Right lobe of liver (tissue), 6 donors: Measurements from ENCODE around the gene SUPT5H. TPM values are rescaled to one million over a fixed set of nuclear protein-coding genes. Genes with fewer than 3 reads are reported as not detected.
"Not testable (repeated sequence)": the region's sequence is repeated elsewhere in the genome, so short reads cannot be mapped to it uniquely, and the experiment has no call there.

Experiments used
- ATAC-seq, 4 donors: fragments of 200-7000 bp; cut with Tn5 transposase; one replicate each; pipeline ENCODE4 v1.9.1; 2020; ENCODE audit warnings: mild to moderate bottlenecking in 4 of 4, moderate library complexity in 4 of 4
- DNase-seq, 3 donors: peaks; one replicate each; pipeline ENCODE4 v3.0.0-alpha.2; 2020
- H3K27ac ChIP-seq, 3 donors: fragments of 200-600 bp; one replicate each; pipeline ENCODE4 v1.8.0; 2022
- H3K27me3 ChIP-seq, 2 donors: fragments of 200-600 bp; one replicate each; pipeline ENCODE4 v1.8.0; 2022
- H3K36me3 ChIP-seq, 4 donors: fragments of 200-600 bp; sonication (generic) in 1 of 4; one replicate each; pipeline versions ENCODE4 v1.5.1 to v1.8.0; 2017 to 2022; ENCODE audit warnings: control low read depth in 1 of 4
- H3K4me1 ChIP-seq, 4 donors: fragments of 200-600 bp; sonication (generic) in 1 of 4; one replicate each; pipeline versions ENCODE4 v1.5.1 to v1.8.0; 2017 to 2022; ENCODE audit warnings: control low read depth in 1 of 4
- H3K4me3 ChIP-seq, 3 donors: fragments of 200-600 bp; one replicate each; pipeline ENCODE4 v1.8.0; 2022
- H3K9me3 ChIP-seq, 4 donors: fragments of 200-600 bp; sonication (generic) in 1 of 4; one replicate each; pipeline versions ENCODE4 v1.5.1 to v1.8.0; 2017 to 2022; ENCODE audit warnings: control low read depth in 1 of 4
- POLR2A ChIP-seq: fragments of 450-650 bp; IDR thresholded peaks from one replicate; pipeline ENCODE4 v1.6.1; 2017; ENCODE audit warnings: antibody characterized with exemption, mild to moderate bottlenecking
- WGBS: methylation state at CpG from one replicate; pipeline ENCODE4 v1.1.6; 2018; ENCODE audit warnings: low coverage, low lambda C conversion rate; ENCODE audit not compliant: insufficient coverage; ENCODE audit errors: missing lambda C conversion rate; 5-methylcytosine and 5-hydroxymethylcytosine counted together
- intact Hi-C, 2 donors: fragments of 100-400 bp; cut with DNase I; formaldehyde crosslinking; loops; one replicate each; pipeline versions ENCODE4 v1.11.2 to v1.14.1; 2022
- total RNA-seq, 6 experiments: library from RNA; depleted of rRNA in 2 of 6; stranded (reverse); fragments of >200 nt in 2 of 6; fragmentation: NEBNext Ultra II Directional in 3 of 6; extraction: Animal tissue kit (Norgen Biotek cat#: 25700) in 3 of 6; gene quantifications; one replicate each; pipeline versions ENCODE4 v1.1.0 to v1.2.4, GENCODE V29; 2016 to 2023
- TF ChIP-seq, protein P1 (sequence below), 4 donors: fragments of 200-600 bp in 3 of 4; fragments of 450-650 bp in 1 of 4; IDR thresholded peaks; one replicate each; pipeline versions ENCODE4 v1.5.1 to v1.8.0; 2016 to 2022; ENCODE audit warnings: antibody characterized with exemption in 4 of 4, mild to moderate bottlenecking in 2 of 4
- donor health status: DM: no; HTN: yes; CAD: no.
- donor health status: DM: no; HTN: no; CAD: no.
- donor health status: DM: no; HTN: no; CAD: no.
- donor health status: DM: no; HTN: yes; CAD: no.
- donor health status: DM: no; HTN: yes; CAD: no.

Gene SUPT5H
- total RNA-seq, 6 experiments from 2014 or later, result 42.3 to 60.8 (median 54.7) TPM

DNA sequence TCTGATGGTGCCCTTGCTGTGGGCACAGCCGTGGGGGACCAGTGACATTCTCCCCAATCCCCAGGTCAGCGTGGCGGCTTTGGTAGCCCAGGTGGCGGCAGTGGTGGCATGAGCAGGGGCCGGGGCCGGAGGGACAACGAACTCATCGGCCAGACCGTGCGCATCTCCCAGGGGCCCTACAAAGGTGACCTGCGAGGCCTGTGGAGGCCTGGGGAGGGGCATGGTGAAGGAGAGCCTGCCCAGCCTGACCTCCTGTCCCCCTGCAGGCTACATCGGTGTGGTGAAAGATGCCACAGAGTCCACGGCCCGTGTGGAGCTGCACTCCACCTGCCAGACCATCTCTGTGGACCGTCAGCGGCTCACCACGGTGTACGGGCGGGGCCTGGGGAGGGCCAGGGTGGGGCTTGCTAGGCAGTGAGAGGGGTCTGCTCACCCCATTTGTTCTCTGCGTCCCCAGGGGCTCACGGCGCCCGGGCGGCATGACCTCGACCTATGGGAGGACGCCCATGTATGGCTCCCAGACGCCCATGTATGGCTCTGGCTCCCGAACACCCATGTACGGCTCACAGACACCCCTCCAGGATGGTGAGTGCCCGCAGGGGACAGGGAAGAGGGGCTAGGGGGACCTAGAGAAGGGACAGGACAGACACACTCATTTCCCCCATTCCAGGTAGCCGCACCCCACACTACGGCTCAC, 27.5 kb downstream of the SUPT5H start:
- DNase-seq (no peak), ATAC-seq (no peak)
- WGBS, result no CpG with 5 or more reads among the region's 32 CpGs
- peaks cover 4 to 72% (median 36%) of the 10 kb centered on the region in 4 donors for H3K36me3 ChIP-seq
- TF ChIP-seq, protein P1, sequence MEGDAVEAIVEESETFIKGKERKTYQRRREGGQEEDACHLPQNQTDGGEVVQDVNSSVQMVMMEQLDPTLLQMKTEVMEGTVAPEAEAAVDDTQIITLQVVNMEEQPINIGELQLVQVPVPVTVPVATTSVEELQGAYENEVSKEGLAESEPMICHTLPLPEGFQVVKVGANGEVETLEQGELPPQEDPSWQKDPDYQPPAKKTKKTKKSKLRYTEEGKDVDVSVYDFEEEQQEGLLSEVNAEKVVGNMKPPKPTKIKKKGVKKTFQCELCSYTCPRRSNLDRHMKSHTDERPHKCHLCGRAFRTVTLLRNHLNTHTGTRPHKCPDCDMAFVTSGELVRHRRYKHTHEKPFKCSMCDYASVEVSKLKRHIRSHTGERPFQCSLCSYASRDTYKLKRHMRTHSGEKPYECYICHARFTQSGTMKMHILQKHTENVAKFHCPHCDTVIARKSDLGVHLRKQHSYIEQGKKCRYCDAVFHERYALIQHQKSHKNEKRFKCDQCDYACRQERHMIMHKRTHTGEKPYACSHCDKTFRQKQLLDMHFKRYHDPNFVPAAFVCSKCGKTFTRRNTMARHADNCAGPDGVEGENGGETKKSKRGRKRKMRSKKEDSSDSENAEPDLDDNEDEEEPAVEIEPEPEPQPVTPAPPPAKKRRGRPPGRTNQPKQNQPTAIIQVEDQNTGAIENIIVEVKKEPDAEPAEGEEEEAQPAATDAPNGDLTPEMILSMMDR (IDR thresholded peaks at IDR 0.05), result no peak
- TF ChIP-seq POLR2A, result no peak
- no peak overlapping the region for H3K4me3 ChIP-seq
- H3K27me3 ChIP-seq, result no peaks in the 10 kb centered on the region
- H3K27ac ChIP-seq, result no peak overlapping the region
- H3K9me3 ChIP-seq, result no peaks in the 10 kb centered on the region
- intact Hi-C loops, result loop anchor here in 1 of 2 donors (10.0 kb wide), 1 partner anchor 62 kb away; the partner anchor contains the start of gene EID2B
- no peaks in the 10 kb centered on the region for H3K4me1 ChIP-seq

DNA sequence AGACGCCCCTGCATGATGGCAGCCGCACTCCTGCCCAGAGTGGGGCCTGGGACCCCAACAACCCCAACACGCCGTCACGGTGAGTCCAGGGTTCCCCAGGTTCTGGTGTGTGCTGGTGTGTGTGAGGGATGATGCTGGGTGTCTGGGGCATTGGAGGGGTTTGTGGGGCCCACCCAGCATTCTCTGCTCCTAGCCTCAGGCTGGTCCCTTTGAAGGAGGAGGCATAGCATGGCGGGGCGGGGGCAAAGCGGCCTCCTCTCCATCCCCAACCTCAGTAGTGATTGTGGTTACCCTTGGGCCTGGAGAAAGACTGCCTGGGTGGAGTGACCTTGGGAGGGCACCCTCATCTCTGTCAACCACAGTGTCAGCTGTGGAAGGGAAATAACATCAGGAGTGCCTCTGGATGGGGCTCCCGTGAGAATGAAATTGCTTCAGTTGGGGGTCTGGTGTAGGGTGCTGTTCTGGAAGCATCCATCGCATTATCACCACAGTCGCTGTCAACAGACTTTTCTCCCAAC, 28.1 kb downstream of the SUPT5H start:
- intact Hi-C loops, result loop anchor here in 1 of 2 donors (10.0 kb wide), 1 partner anchor 61 kb away; the partner anchor contains the start of gene EID2B
- Histone ChIP-seq H3K36me3 (peaks cover 4 to 66% (median 33%) of the 10 kb centered on the region in 4 donors), H3K27ac (no peak overlapping the region), H3K4me3 (no peak overlapping the region), H3K27me3 (no peaks in the 10 kb centered on the region), H3K4me1 (no peaks in the 10 kb centered on the region), H3K9me3 (no peaks in the 10 kb centered on the region)
- no CpG with 5 or more reads among the region's 11 CpGs for WGBS
- TF ChIP-seq POLR2A, result no peak
- TF ChIP-seq, protein P1 (IDR thresholded peaks at IDR 0.05), result no peak
- ATAC-seq, result peak in 1 of 4 donors; percentile 14
- no peak for DNase-seq

DNA sequence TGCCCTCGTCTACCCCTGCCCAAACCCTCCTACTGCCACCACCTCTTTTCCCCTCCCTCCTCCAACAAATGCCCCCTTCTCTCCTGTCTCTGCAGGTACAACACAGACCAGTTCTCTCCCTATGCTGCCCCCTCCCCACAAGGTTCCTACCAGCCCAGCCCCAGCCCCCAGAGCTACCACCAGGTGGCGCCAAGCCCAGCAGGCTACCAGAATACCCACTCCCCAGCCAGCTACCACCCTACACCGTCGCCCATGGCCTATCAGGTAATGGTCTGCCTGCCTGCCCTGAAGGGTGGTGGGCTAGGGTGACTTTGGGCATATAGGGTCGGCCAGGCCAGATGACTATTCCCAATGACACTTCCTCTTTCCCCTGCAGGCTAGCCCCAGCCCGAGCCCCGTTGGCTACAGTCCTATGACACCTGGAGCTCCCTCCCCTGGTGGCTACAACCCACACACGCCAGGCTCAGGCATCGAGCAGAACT, 28.8 kb downstream of the SUPT5H start:
- Histone ChIP-seq H3K27me3 (no peaks in the 10 kb centered on the region), H3K36me3 (peaks cover 4 to 60% (median 30%) of the 10 kb centered on the region in 4 donors), H3K4me1 (no peaks in the 10 kb centered on the region), H3K4me3 (no peak overlapping the region), H3K27ac (no peak overlapping the region), H3K9me3 (no peaks in the 10 kb centered on the region)
- ATAC-seq (peak; percentile 52 to 68 (median 64)), DNase-seq (peak in 2 of 3 donors; percentile 52 to 67)
- intact Hi-C loops, result loop anchor here in 1 of 2 donors (10.0 kb wide), 1 partner anchor 61 kb away; the partner anchor contains the start of gene EID2B
- 18% methylated on average over 4 of the region's 9 CpGs for WGBS
- TF ChIP-seq, protein P1 (IDR thresholded peaks at IDR 0.05), result peak; percentile 58 to 61 (median 59)
- no peak for TF ChIP-seq POLR2A

DNA sequence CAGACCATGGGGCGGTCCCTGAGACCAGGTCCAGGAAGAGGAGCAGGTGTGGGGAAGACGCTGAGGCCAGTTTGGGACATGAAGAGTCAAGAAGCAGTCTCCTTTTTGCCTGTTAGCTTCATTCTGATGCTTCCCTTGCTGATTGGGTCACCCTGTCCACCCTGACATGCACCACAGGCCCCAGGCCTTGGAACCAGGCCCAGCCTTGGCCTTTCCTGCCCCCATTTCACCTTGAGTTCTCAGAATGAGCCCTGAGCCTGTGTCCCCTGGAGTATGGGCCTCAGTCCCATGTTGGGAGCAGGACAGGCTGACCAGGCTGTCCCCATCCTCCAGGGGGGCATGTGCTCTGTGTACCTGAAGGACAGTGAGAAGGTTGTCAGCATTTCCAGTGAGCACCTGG, 30.4 kb downstream of the SUPT5H start:
- Histone ChIP-seq H3K9me3 (no peaks in the 10 kb centered on the region), H3K4me1 (peaks cover 0 to 6% (median 0%) of the 10 kb centered on the region in 4 donors), H3K27me3 (no peaks in the 10 kb centered on the region), H3K27ac (no peak overlapping the region), H3K36me3 (peaks cover 4 to 44% (median 23%) of the 10 kb centered on the region in 4 donors), H3K4me3 (no peak overlapping the region)
- ATAC-seq (no peak), DNase-seq (no peak)
- WGBS, result no CpG with 5 or more reads among the region's 2 CpGs
- intact Hi-C loops, result loop anchor here (5.0 to 10.0 kb wide), 2 partner anchors 57 to 59 kb away; partner anchors contain the start of gene EID2B (in 2 of the 2)
- no peak for TF ChIP-seq POLR2A
- TF ChIP-seq, protein P1 (IDR thresholded peaks at IDR 0.05), result no peak

DNA sequence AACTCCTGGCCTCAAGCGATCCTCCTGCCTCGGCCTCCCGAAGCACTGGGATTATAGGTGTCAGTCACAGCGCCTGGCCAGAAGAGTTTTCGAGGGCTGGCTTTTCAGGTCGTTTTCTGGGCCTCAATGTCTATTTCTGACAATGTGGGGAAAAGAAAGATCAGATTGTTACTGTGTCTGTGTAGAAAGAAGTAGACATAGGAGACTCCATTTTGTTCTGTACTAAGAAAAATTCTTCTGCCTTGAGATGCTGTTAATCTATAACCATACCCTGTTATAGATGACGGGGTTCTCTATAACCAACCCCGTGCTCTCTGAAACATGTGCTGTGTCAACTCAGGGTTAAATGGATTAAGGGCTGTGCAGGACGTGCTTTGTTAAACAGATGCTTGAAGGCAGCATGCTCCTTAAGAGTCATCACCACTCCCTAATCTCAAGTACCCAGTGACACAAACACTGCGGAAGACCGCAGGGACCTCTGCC, 34.0 kb downstream of the SUPT5H start:
- not testable (repeated sequence) for H3K4me1 ChIP-seq, H3K9me3 ChIP-seq, DNase-seq, H3K27ac ChIP-seq, H3K4me3 ChIP-seq, H3K27me3 ChIP-seq, ATAC-seq
- WGBS, result 84% methylated on average over 9 of the region's 11 CpGs
- intact Hi-C loops, result loop anchor here (5.0 to 10.0 kb wide), 2 partner anchors 53 to 55 kb away; partner anchors contain the start of gene EID2B (in 2 of the 2)
- peaks cover 0 to 15% (median 7%) of the 10 kb centered on the region in 4 donors for H3K36me3 ChIP-seq
